22Rv1 (cell line): ENCODE measurements around the gene NFKBIZ.

Experiments used
- CTCF ChIP-seq: fragments of 450-650 bp; IDR thresholded peaks from 2 replicates; pipeline ENCODE4 v1.5.1; 2017; ENCODE audit warnings: mild to moderate bottlenecking
- ZFX ChIP-seq: fragments of 450-650 bp; IDR thresholded peaks from 2 replicates; pipeline ENCODE4 v1.6.1; 2017; ENCODE audit warnings: antibody characterized with exemption, borderline replicate concordance

DNA sequence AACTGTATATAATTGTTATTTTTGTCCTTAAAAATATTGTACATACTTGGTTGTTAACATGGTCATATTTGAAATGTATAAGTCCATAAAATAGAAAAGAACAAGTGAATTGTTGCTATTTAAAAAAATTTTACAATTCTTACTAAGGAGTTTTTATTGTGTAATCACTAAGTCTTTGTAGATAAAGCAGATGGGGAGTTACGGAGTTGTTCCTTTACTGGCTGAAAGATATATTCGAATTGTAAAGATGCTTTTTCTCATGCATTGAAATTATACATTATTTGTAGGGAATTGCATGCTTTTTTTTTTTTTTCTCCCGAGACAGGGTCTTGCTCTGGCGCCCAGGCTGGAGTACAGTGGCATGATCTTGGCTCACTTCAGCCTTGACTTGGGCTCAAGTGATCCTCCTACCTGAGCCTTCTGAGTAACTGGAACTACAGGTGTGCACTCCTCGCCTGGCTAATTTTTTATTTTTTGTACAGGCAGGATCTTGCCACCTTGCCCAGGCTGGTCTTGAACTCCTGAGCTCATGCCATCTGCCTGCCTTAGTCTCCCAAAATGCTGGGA is 10.7 kb downstream of the NFKBIZ start:
- TF ChIP-seq CTCF, result no peak
- no peak for TF ChIP-seq ZFX
